ENCODE results near the gene YIPF1.
A peak's percentile ranks its signal among the peaks of the same experiment; 100 is the strongest.

YIPF1 gene

GRCh38 chr1:53862507-53862906 lies 27.1 kb downstream of the YIPF1 start:
- no peak for TF ChIP-seq SPI1 (IDR thresholded peaks at IDR 0.05; ENCODE audit: borderline replicate concordance, low read depth)
- no peak for TF ChIP-seq GABPA (IDR thresholded peaks at IDR 0.05; ENCODE audit: low read depth)
- no peak for TF ChIP-seq CTCF (IDR thresholded peaks at IDR 0.05; ENCODE audit: insufficient read depth, low read length)
- no peak for TF ChIP-seq REST (IDR thresholded peaks at IDR 0.05; ENCODE audit: insufficient replicate concordance, low read depth)
- no peak for TF ChIP-seq POLR2AphosphoS5 (IDR thresholded peaks at IDR 0.05; ENCODE audit: low read depth)
- H3K27me3 ChIP-seq (ENCODE audit: insufficient read depth, poor library complexity, severe bottlenecking) = no peaks in the 10 kb centered on the region
- H3K4me3 ChIP-seq (replicated peaks; ENCODE audit: insufficient read depth, low read length) = no peak overlapping the region
- no peak for DNase-seq (ENCODE audit: low read depth in 1 of 2, low spot score in 1 of 2)
- H3K27ac ChIP-seq (replicated peaks) = no peak overlapping the region

- peak; percentile 41 to 57 for DNase-seq (ENCODE audit: low read depth in 1 of 2, low spot score in 1 of 2)
- Histone ChIP-seq H3K4me3 (replicated peaks; ENCODE audit: insufficient read depth, low read length) (no peak overlapping the region), H3K27ac (replicated peaks) (no peak overlapping the region), H3K27me3 (ENCODE audit: insufficient read depth, poor library complexity, severe bottlenecking) (no peaks in the 10 kb centered on the region)
- TF ChIP-seq REST (IDR thresholded peaks at IDR 0.05; ENCODE audit: insufficient replicate concordance, low read depth) (no peak), POLR2AphosphoS5 (IDR thresholded peaks at IDR 0.05; ENCODE audit: low read depth) (no peak), GABPA (IDR thresholded peaks at IDR 0.05; ENCODE audit: low read depth) (no peak), CTCF (IDR thresholded peaks at IDR 0.05; ENCODE audit: insufficient read depth, low read length) (peak; percentile 92)
These were observed 28.6 kb downstream of the YIPF1 start for GRCh38 chr1:53860967-53861411.

- DNase-seq (ENCODE audit: low read depth in 1 of 2, low spot score in 1 of 2) = no peak
- H3K4me3 ChIP-seq (replicated peaks; ENCODE audit: insufficient read depth, low read length) = no peak overlapping the region
- H3K27me3 ChIP-seq (ENCODE audit: insufficient read depth, poor library complexity, severe bottlenecking) = no peaks in the 10 kb centered on the region
- H3K27ac ChIP-seq (replicated peaks) = no peak overlapping the region
- TF ChIP-seq SPI1 (IDR thresholded peaks at IDR 0.05; ENCODE audit: borderline replicate concordance, low read depth) (no peak), POLR2AphosphoS5 (IDR thresholded peaks at IDR 0.05; ENCODE audit: low read depth) (no peak), REST (IDR thresholded peaks at IDR 0.05; ENCODE audit: insufficient replicate concordance, low read depth) (no peak), CTCF (IDR thresholded peaks at IDR 0.05; ENCODE audit: insufficient read depth, low read length) (no peak)
These were observed 37.9 kb downstream of the YIPF1 start for GRCh38 chr1:53851571-53852285.

Measured in HL-60 (cell line).